Measurements from ENCODE around the gene FAM47A. TPM values are rescaled to one million over a fixed set of nuclear protein-coding genes. Genes with fewer than 3 reads are reported as not detected.

The FAM47A gene
- total RNA-seq (not detected), polyA plus RNA-seq (not detected), total RNA-seq (0 reads per million in 6 experiments)

DNA sequence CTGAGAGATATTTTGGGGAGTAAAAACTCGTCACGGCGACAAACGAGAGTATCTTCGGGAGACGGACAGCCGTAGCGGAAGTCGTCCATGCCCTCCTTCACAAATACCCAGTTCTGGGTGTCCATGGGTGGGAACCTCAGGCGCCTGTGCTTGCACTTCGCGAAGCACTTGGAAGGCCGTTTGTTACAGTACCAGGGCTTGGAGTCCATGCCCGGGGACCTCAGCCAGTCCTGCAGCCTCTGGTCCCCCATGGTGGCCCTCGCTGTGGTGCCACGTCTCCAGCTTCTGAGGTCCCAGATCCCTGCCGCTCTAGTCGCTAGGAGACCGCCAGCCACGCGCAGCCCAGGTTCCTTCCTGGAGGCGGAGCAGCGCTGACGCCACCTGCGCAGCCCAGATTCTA is at the start of gene FAM47A:
Gene FAM47A (minus strand): TSS at position 287 of the 400 bp plus-strand sequence. CDS start 36 bp downstream, at position 251.
- DNase-seq: no peak
- Mint-ChIP-seq H3K9me3 (peaks cover 0 to 26% (median 4%) of the 10 kb centered on the region in 9 donors), H3K27ac (no peak within 1 kb of the TSS), H3K4me3 (no peak within 1 kb of the TSS), H3K4me1 (no peaks in the 10 kb centered on the region), H3K27me3 (no peaks in the 10 kb centered on the region), H3K36me3 (peaks cover 0 to 9% (median 0%) of the 10 kb centered on the region in 3 donors)
- POLR2A ChIA-PET: no interaction called here
- ATAC-seq: no peak

GRCh38 chrX:34147345-34147744 is 15.2 kb upstream of the FAM47A start:
- Mint-ChIP-seq H3K4me3 (no peak overlapping the region), H3K9me3 (peaks cover 0 to 7% (median 0%) of the 10 kb centered on the region in 9 donors), H3K4me1 (no peaks in the 10 kb centered on the region), H3K36me3 (no peaks in the 10 kb centered on the region), H3K27me3 (no peaks in the 10 kb centered on the region), H3K27ac (no peak overlapping the region)
- POLR2A ChIA-PET: no interaction called here
- DNase-seq: no peak
- no peak for ATAC-seq

DNA sequence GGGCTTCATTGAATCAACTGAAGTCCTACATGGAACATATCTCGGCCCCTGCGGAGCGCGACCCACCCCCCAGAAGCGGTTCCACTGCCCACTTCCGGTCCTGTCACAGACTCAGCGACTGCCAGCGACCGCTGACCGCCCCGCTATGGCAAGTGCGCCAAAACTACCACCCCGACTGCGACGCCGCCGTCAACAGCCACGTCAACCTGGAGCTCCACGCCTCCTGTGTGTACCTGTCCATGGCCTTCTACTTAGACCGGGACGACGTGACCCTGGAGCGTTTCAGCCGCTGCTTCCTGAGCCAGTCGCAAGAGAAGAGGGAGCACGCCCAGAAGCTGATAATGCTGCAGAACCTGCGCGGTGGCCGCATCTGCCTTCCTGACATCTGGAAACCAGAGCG is 14.8 kb upstream of the FAM47A start:
- H3K9me3 Mint-ChIP-seq: peaks cover 0 to 7% (median 0%) of the 10 kb centered on the region in 9 donors
- ATAC-seq: no peak
- H3K4me3 Mint-ChIP-seq: no peak overlapping the region
- H3K36me3 Mint-ChIP-seq: no peaks in the 10 kb centered on the region
- H3K27ac Mint-ChIP-seq: no peak overlapping the region
- no peaks in the 10 kb centered on the region for H3K27me3 Mint-ChIP-seq
- no peak for DNase-seq
- POLR2A ChIA-PET: no interaction called here
- H3K4me1 Mint-ChIP-seq: no peaks in the 10 kb centered on the region

- Mint-ChIP-seq H3K36me3 (no peaks in the 10 kb centered on the region), H3K4me1 (no peaks in the 10 kb centered on the region), H3K27me3 (no peaks in the 10 kb centered on the region), H3K9me3 (peaks cover 0 to 4% (median 0%) of the 10 kb centered on the region in 9 donors), H3K27ac (no peak overlapping the region), H3K4me3 (no peak overlapping the region)
- POLR2A ChIA-PET: no interaction called here
- no peak for ATAC-seq
- no peak for DNase-seq
Measured at GRCh38 chrX:34144246-34144645, 12.1 kb upstream of the FAM47A start.

- POLR2A ChIA-PET: no interaction called here
- no peaks in the 10 kb centered on the region for H3K4me1 Mint-ChIP-seq
- no peak for DNase-seq
- no peak overlapping the region for H3K27ac Mint-ChIP-seq
- H3K4me3 Mint-ChIP-seq: no peak overlapping the region
- H3K36me3 Mint-ChIP-seq: no peaks in the 10 kb centered on the region
- no peaks in the 10 kb centered on the region for H3K27me3 Mint-ChIP-seq
- H3K9me3 Mint-ChIP-seq: peaks cover 0 to 1% (median 0%) of the 10 kb centered on the region in 9 donors
- ATAC-seq: no peak
Measured at GRCh38 chrX:34140816-34141215, 8.7 kb upstream of the FAM47A start.

GRCh38 chrX:34130980-34131744 is 952 bp downstream of the FAM47A start:
- POLR2A ChIA-PET: no interaction called here
- Mint-ChIP-seq H3K4me3 (no peak overlapping the region), H3K4me1 (no peaks in the 10 kb centered on the region), H3K36me3 (peaks cover 0 to 9% (median 0%) of the 10 kb centered on the region in 3 donors), H3K27me3 (no peaks in the 10 kb centered on the region), H3K27ac (no peak overlapping the region), H3K9me3 (peaks cover 0 to 26% (median 4%) of the 10 kb centered on the region in 9 donors)
- DNase-seq: peak in 1 of 10 donors; percentile 57
- no peak for ATAC-seq

GRCh38 chrX:34130501-34130900 is 1.6 kb downstream of the FAM47A start:
- peaks cover 0 to 9% (median 0%) of the 10 kb centered on the region in 3 donors for H3K36me3 Mint-ChIP-seq
- no peak overlapping the region for H3K27ac Mint-ChIP-seq
- H3K9me3 Mint-ChIP-seq: peaks cover 0 to 23% (median 4%) of the 10 kb centered on the region in 9 donors
- H3K4me3 Mint-ChIP-seq: no peak overlapping the region
- no peaks in the 10 kb centered on the region for H3K27me3 Mint-ChIP-seq
- POLR2A ChIA-PET: no interaction called here
- DNase-seq (no peak), ATAC-seq (no peak)
- no peaks in the 10 kb centered on the region for H3K4me1 Mint-ChIP-seq

GRCh38 chrX:34126011-34126410 is 6.1 kb downstream of the FAM47A start:
- H3K27ac Mint-ChIP-seq: peak overlapping the region in 1 of 10 donors; percentile 59
- peaks cover 0 to 41% (median 3%) of the 10 kb centered on the region in 9 donors for H3K9me3 Mint-ChIP-seq
- DNase-seq (no peak), ATAC-seq (no peak)
- no peaks in the 10 kb centered on the region for H3K27me3 Mint-ChIP-seq
- POLR2A ChIA-PET: no interaction called here
- peaks cover 0 to 9% (median 0%) of the 10 kb centered on the region in 3 donors for H3K36me3 Mint-ChIP-seq
- no peaks in the 10 kb centered on the region for H3K4me1 Mint-ChIP-seq
- H3K4me3 Mint-ChIP-seq: no peak overlapping the region

GRCh38 chrX:34119122-34119521 is 13.0 kb downstream of the FAM47A start:
- no peaks in the 10 kb centered on the region for H3K4me1 Mint-ChIP-seq
- peaks cover 0 to 4% (median 1%) of the 10 kb centered on the region in 3 donors for H3K36me3 Mint-ChIP-seq
- H3K9me3 Mint-ChIP-seq: peaks cover 0 to 16% (median 3%) of the 10 kb centered on the region in 9 donors
- POLR2A ChIA-PET: no interaction called here
- ATAC-seq (no peak), DNase-seq (no peak)
- H3K4me3 Mint-ChIP-seq: no peak overlapping the region
- no peak overlapping the region for H3K27ac Mint-ChIP-seq
- H3K27me3 Mint-ChIP-seq: no peaks in the 10 kb centered on the region

GRCh38 chrX:34112459-34112858 is 19.7 kb downstream of the FAM47A start:
- no peak for ATAC-seq
- POLR2A ChIA-PET: no interaction called here
- Mint-ChIP-seq H3K4me3 (no peak overlapping the region), H3K9me3 (peaks cover 0 to 6% (median 0%) of the 10 kb centered on the region in 9 donors), H3K4me1 (no peaks in the 10 kb centered on the region), H3K27me3 (no peaks in the 10 kb centered on the region), H3K27ac (no peak overlapping the region), H3K36me3 (no peaks in the 10 kb centered on the region)
- no peak for DNase-seq

Data from naive thymus-derived CD8-positive, alpha-beta T cell (primary cell).